ENCODE results near the gene OR4B1.
A peak's percentile ranks its signal among the peaks of the same experiment; 100 is the strongest.

The OR4B1 gene, protein sequence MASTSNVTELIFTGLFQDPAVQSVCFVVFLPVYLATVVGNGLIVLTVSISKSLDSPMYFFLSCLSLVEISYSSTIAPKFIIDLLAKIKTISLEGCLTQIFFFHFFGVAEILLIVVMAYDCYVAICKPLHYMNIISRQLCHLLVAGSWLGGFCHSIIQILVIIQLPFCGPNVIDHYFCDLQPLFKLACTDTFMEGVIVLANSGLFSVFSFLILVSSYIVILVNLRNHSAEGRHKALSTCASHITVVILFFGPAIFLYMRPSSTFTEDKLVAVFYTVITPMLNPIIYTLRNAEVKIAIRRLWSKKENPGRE
- total RNA-seq, result 0 reads per million in 3 donors

- H3K27me3 ChIP-seq (replicated peaks; ENCODE audit: control insufficient read depth, insufficient read depth, low read length, poor library complexity, severe bottlenecking), result no peaks in the 10 kb centered on the region
- H3K4me1 ChIP-seq (ENCODE audit: control insufficient read depth, insufficient read depth, low read length, poor library complexity, severe bottlenecking), result no peaks in the 10 kb centered on the region
- H3K36me3 ChIP-seq (ENCODE audit: control insufficient read depth, insufficient read depth, low read length), result no peaks in the 10 kb centered on the region
- H3K4me3 ChIP-seq (ENCODE audit: insufficient read depth, low read depth, low read length, poor library complexity, severe bottlenecking), result no peak within 1 kb of the TSS
- H3K27ac ChIP-seq (ENCODE audit: insufficient read depth, low read length, poor library complexity, severe bottlenecking), result no peak within 1 kb of the TSS
- H3K9me3 ChIP-seq (ENCODE audit: control insufficient read depth, low read length), result no peaks in the 10 kb centered on the region
- no peak for DNase-seq
These were observed at the start of gene OR4B1 for GRCh38 chr11:48216510-48216909. Gene OR4B1, plus strand, starts transcription at chr11:48216810. Its CDS starts 0 bp downstream, at chr11:48216810.

- Histone ChIP-seq H3K9me3 (ENCODE audit: control insufficient read depth, low read length) (no peaks in the 10 kb centered on the region), H3K27ac (ENCODE audit: insufficient read depth, low read length, poor library complexity, severe bottlenecking) (no peak overlapping the region), H3K36me3 (ENCODE audit: control insufficient read depth, insufficient read depth, low read length) (peaks cover 25% of the 10 kb centered on the region), H3K4me3 (ENCODE audit: insufficient read depth, low read depth, low read length, poor library complexity, severe bottlenecking) (no peak overlapping the region), H3K4me1 (ENCODE audit: control insufficient read depth, insufficient read depth, low read length, poor library complexity, severe bottlenecking) (no peaks in the 10 kb centered on the region), H3K27me3 (replicated peaks; ENCODE audit: control insufficient read depth, insufficient read depth, low read length, poor library complexity, severe bottlenecking) (no peaks in the 10 kb centered on the region)
- DNase-seq, result no peak
These were observed 49.2 kb upstream of the OR4B1 start for GRCh38 chr11:48167380-48167779.

- H3K36me3 ChIP-seq (ENCODE audit: control insufficient read depth, insufficient read depth, low read length), result peaks cover 23% of the 10 kb centered on the region
- no peak for DNase-seq
- no peaks in the 10 kb centered on the region for H3K4me1 ChIP-seq (ENCODE audit: control insufficient read depth, insufficient read depth, low read length, poor library complexity, severe bottlenecking)
- H3K27ac ChIP-seq (ENCODE audit: insufficient read depth, low read length, poor library complexity, severe bottlenecking), result no peak overlapping the region
- no peaks in the 10 kb centered on the region for H3K9me3 ChIP-seq (ENCODE audit: control insufficient read depth, low read length)
- no peaks in the 10 kb centered on the region for H3K27me3 ChIP-seq (replicated peaks; ENCODE audit: control insufficient read depth, insufficient read depth, low read length, poor library complexity, severe bottlenecking)
- H3K4me3 ChIP-seq (ENCODE audit: insufficient read depth, low read depth, low read length, poor library complexity, severe bottlenecking), result no peak overlapping the region
These were observed 47.8 kb upstream of the OR4B1 start for GRCh38 chr11:48168815-48169214.

DNA sequence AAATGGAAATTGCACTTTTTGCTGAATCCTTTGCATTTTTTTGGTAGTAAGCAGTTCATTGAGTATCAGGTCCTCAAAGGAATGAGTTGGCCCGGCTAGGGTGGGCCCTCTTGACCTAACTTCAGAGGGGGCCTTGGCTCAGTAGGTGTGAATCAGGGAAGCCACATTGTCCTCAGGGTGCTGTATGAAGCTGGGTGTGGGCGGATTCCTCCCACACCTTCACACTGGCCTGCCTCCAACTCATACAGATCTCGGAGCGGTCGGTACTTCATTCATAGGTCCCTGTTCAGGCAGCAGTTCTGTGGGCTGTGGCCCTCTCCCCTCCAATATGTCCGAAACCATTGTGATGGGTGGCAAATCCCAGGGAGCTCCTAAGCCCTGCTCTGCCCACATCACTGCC is 47.4 kb upstream of the OR4B1 start:
- Histone ChIP-seq H3K4me3 (ENCODE audit: insufficient read depth, low read depth, low read length, poor library complexity, severe bottlenecking) (no peak overlapping the region), H3K27ac (ENCODE audit: insufficient read depth, low read length, poor library complexity, severe bottlenecking) (no peak overlapping the region), H3K36me3 (ENCODE audit: control insufficient read depth, insufficient read depth, low read length) (peaks cover 19% of the 10 kb centered on the region), H3K4me1 (ENCODE audit: control insufficient read depth, insufficient read depth, low read length, poor library complexity, severe bottlenecking) (no peaks in the 10 kb centered on the region), H3K27me3 (replicated peaks; ENCODE audit: control insufficient read depth, insufficient read depth, low read length, poor library complexity, severe bottlenecking) (no peaks in the 10 kb centered on the region), H3K9me3 (ENCODE audit: control insufficient read depth, low read length) (no peaks in the 10 kb centered on the region)
- DNase-seq, result no peak

DNA sequence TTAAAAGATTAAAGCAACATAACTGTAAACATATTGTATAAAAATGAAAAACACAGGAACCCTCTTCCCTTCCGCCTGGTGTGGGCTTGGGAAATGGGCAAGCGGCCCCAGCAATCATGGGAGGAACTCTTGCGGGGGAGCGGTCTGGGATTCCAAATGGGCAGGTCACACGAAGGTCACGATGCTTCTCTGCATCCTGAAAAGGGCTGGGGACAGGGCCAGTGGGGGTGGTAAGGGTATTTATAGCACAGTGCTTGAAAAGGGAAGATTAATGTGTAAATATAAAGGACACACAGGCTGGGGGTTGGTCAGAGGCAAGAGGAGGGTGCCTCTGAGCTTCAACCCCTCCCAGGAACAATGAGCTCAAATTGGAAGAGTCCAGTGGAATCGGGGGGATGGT is 46.9 kb upstream of the OR4B1 start:
- H3K27ac ChIP-seq (ENCODE audit: insufficient read depth, low read length, poor library complexity, severe bottlenecking), result no peak overlapping the region
- no peak for DNase-seq
- H3K36me3 ChIP-seq (ENCODE audit: control insufficient read depth, insufficient read depth, low read length), result peaks cover 17% of the 10 kb centered on the region
- H3K4me3 ChIP-seq (ENCODE audit: insufficient read depth, low read depth, low read length, poor library complexity, severe bottlenecking), result no peak overlapping the region
- no peaks in the 10 kb centered on the region for H3K27me3 ChIP-seq (replicated peaks; ENCODE audit: control insufficient read depth, insufficient read depth, low read length, poor library complexity, severe bottlenecking)
- no peaks in the 10 kb centered on the region for H3K4me1 ChIP-seq (ENCODE audit: control insufficient read depth, insufficient read depth, low read length, poor library complexity, severe bottlenecking)
- no peaks in the 10 kb centered on the region for H3K9me3 ChIP-seq (ENCODE audit: control insufficient read depth, low read length)

DNA sequence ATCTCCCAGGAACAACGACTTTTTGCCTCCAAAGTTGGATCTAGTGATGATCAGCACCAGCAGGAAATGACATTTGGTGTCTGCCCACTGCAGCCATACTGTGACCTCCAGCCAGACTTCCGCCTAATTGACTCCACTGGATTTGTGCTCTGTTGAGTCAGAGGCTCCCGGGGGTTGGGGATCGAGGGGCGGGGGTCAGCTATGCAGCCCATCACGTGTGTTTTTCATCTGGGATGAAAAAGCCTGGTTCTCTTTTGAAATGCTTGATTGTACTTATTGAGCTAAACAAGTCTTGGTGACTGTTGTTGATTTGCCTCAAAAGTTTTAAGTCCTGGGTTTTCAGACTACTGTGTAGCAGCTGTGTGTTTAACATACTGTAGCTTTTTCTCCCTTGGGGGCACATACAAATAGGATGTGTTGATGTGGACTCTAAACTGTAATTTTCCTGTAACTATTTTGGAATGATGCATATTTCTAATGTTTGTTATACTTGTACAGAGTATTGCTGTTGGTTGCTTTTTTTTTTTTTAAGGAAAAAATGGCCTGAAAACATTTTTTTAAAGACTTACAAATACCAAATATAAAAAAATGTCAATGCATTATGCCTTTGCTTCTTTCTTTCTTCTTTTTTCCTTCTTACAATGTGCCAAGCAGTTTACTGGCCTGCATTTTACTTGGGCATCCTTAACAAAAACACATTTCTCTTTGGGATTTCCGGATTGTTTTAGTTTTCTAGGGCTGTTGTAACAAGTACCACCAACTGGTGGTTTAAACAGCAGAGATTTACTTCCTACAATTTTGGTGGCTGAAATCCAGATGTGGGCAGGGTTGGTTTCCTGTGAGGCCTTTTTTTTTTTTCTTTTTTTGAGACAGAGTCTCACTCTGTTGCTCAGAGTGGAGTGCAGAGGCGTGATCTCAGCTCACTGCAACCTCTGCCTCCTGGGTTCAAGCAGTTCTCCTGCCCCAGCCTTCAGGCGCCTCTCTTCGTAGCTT is 46.1 kb upstream of the OR4B1 start:
- no peaks in the 10 kb centered on the region for H3K4me1 ChIP-seq (ENCODE audit: control insufficient read depth, insufficient read depth, low read length, poor library complexity, severe bottlenecking)
- no peak for DNase-seq
- no peak overlapping the region for H3K27ac ChIP-seq (ENCODE audit: insufficient read depth, low read length, poor library complexity, severe bottlenecking)

GRCh38 chr11:48172818-48173609 is 43.6 kb upstream of the OR4B1 start:
- DNase-seq, result peak; percentile 13 to 39 (median 17)
- H3K27ac ChIP-seq (ENCODE audit: insufficient read depth, low read length, poor library complexity, severe bottlenecking), result no peak overlapping the region
- H3K27me3 ChIP-seq (replicated peaks; ENCODE audit: control insufficient read depth, insufficient read depth, low read length, poor library complexity, severe bottlenecking), result no peaks in the 10 kb centered on the region
- no peaks in the 10 kb centered on the region for H3K36me3 ChIP-seq (ENCODE audit: control insufficient read depth, insufficient read depth, low read length)
- no peaks in the 10 kb centered on the region for H3K4me1 ChIP-seq (ENCODE audit: control insufficient read depth, insufficient read depth, low read length, poor library complexity, severe bottlenecking)
- H3K4me3 ChIP-seq (ENCODE audit: insufficient read depth, low read depth, low read length, poor library complexity, severe bottlenecking), result no peak overlapping the region
- no peaks in the 10 kb centered on the region for H3K9me3 ChIP-seq (ENCODE audit: control insufficient read depth, low read length)

More for the DNA sequence above, 46.1 kb upstream of the OR4B1 start:
- Histone ChIP-seq H3K27me3 (replicated peaks; ENCODE audit: control insufficient read depth, insufficient read depth, low read length, poor library complexity, severe bottlenecking) (no peaks in the 10 kb centered on the region), H3K9me3 (ENCODE audit: control insufficient read depth, low read length) (no peaks in the 10 kb centered on the region), H3K4me3 (ENCODE audit: insufficient read depth, low read depth, low read length, poor library complexity, severe bottlenecking) (no peak overlapping the region), H3K36me3 (ENCODE audit: control insufficient read depth, insufficient read depth, low read length) (peaks cover 10% of the 10 kb centered on the region)

DNA sequence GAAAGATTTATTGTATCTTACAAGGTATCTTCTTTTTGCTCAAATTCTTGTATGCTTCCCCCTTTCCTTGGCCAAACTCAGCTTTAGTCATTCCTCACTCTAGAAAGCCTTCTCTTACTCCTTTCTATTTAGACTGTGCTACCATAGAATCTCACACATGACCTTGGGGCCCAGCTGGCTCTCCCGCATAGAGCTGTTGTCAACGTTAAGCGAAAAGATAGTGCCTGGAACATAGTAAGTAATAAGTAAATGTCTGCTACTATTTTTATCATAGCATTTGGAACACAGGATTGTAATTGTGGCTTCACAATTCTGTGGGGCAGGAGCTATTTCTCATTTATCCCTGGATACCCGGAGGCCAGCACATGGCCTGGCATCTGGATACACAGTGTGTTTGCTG is 38.9 kb upstream of the OR4B1 start:
- no peak for DNase-seq
- H3K36me3 ChIP-seq (ENCODE audit: control insufficient read depth, insufficient read depth, low read length), result no peaks in the 10 kb centered on the region
- H3K27me3 ChIP-seq (replicated peaks; ENCODE audit: control insufficient read depth, insufficient read depth, low read length, poor library complexity, severe bottlenecking), result no peaks in the 10 kb centered on the region
- H3K4me3 ChIP-seq (ENCODE audit: insufficient read depth, low read depth, low read length, poor library complexity, severe bottlenecking), result no peak overlapping the region
- H3K9me3 ChIP-seq (ENCODE audit: control insufficient read depth, low read length), result no peaks in the 10 kb centered on the region
- no peaks in the 10 kb centered on the region for H3K4me1 ChIP-seq (ENCODE audit: control insufficient read depth, insufficient read depth, low read length, poor library complexity, severe bottlenecking)
- no peak overlapping the region for H3K27ac ChIP-seq (ENCODE audit: insufficient read depth, low read length, poor library complexity, severe bottlenecking)

DNA sequence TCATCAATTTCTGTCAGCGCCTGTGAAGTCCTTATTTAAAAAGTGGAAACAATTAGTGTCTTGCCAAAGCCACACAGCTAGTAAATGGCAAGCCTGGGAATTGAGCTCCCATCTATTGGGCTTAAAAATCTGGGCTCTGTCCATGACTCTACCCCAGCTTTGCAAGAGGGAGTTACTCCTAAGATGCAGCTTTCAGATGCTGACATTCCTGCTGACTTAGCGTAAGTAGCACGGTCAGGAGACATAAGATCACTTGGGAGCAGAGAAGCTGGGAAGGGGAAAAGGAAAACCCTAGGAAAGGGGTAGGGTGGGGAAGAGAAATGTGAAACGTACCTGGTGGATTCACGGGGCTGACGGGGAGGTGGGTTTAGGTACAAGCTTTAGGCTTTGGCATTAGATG is 36.0 kb upstream of the OR4B1 start:
- Histone ChIP-seq H3K36me3 (ENCODE audit: control insufficient read depth, insufficient read depth, low read length) (no peaks in the 10 kb centered on the region), H3K27me3 (replicated peaks; ENCODE audit: control insufficient read depth, insufficient read depth, low read length, poor library complexity, severe bottlenecking) (no peaks in the 10 kb centered on the region), H3K9me3 (ENCODE audit: control insufficient read depth, low read length) (no peaks in the 10 kb centered on the region), H3K4me3 (ENCODE audit: insufficient read depth, low read depth, low read length, poor library complexity, severe bottlenecking) (no peak overlapping the region), H3K27ac (ENCODE audit: insufficient read depth, low read length, poor library complexity, severe bottlenecking) (no peak overlapping the region), H3K4me1 (ENCODE audit: control insufficient read depth, insufficient read depth, low read length, poor library complexity, severe bottlenecking) (no peaks in the 10 kb centered on the region)
- DNase-seq, result no peak
